Measurements from ENCODE around the gene RBM15B. TPM values are rescaled to one million over a fixed set of nuclear protein-coding genes. Genes with fewer than 3 reads are reported as not detected.

The RBM15B gene
- total and polyA plus RNA-seq, 2 donors (not counting 1 experiment from before 2014, with no cell fraction given) = 10.8 to 29.5 TPM

DNA sequence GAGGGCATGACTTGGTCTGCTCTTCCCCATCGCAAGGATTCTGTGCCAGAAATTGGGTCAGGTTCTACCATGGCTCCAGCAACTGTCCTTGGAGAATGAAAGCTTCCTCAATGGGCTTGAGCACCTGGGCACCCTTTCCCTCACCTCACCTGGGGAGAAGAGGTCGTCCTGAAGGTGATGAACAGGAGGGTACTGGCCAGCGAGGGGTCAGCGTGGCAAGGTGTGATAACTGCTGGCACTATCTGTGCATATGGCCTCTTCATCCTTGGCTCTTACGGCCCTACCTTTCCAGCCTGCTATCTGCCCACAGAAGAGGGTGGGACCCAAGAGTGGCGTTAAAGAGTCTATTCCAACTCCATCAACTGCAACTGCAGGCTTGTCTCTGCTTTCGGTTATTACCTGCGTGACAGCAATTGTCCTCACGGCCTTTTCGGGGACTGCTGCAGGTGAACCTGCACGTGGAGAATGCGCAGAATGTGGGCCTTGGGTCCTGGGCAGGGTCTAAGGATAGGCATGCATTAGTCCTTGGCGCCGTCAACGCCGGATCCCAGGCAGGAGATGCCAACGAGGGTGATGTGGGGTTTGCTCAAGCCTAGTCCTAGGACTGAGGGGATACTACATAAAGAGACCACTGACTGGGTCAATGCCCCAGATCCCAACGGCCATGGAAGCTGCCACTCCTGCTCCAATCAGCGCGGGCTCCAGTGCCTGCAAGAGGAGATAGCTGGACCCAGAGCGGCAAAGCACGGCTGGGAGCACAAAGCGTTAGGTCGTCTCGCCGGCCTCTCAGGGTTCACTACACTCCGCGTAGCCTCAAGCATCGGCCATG, 625 bp upstream of the RBM15B start:
- Histone ChIP-seq H2AFZ (ENCODE audit: insufficient read depth, low read depth, low read length, poor library complexity, severe bottlenecking) (peak overlapping the region; percentile 73), H3K27ac (ENCODE audit: low read length in 2 of 2) (peak overlapping the region; percentile 51 to 70), H3K9ac (ENCODE audit: low read length) (peak overlapping the region; percentile 65), H3K27me3 (replicated peaks in 1 of 4; ENCODE audit: control extremely low read depth in 1 of 4, control insufficient read depth in 3 of 4, insufficient read depth in 4 of 4, low read length in 3 of 4) (no peaks in the 10 kb centered on the region), H3K36me3 (replicated peaks in 1 of 2; ENCODE audit: control extremely low read depth in 1 of 2, control insufficient read depth in 1 of 2, extremely low read depth in 1 of 2, insufficient read depth in 2 of 2, low read length in 1 of 2) (peaks cover 0 to 53% of the 10 kb centered on the region in 2 experiments), H3K4me2 (replicated peaks; ENCODE audit: low read depth, low read length, poor library complexity, severe bottlenecking) (peak overlapping the region; percentile 91), H3K9me3 (ENCODE audit: control extremely low read depth in 1 of 3, control insufficient read depth in 2 of 3, insufficient read depth in 1 of 3, low read length in 2 of 3) (no peaks in the 10 kb centered on the region), H3K79me2 (ENCODE audit: control insufficient read depth, insufficient read depth, low read length) (peaks cover 55% of the 10 kb centered on the region), H4K20me1 (ENCODE audit: control insufficient read depth, insufficient read depth, low read length, poor library complexity, severe bottlenecking) (peaks cover 43% of the 10 kb centered on the region), H3K4me1 (ENCODE audit: control insufficient read depth in 2 of 2, insufficient read depth in 2 of 2, low read length in 2 of 2) (peaks cover 30 to 48% of the 10 kb centered on the region in 2 donors), H3K4me3 (ENCODE audit: control extremely low read depth in 1 of 5, extremely low read depth in 1 of 5, insufficient read depth in 1 of 5, low read depth in 2 of 5, low read length in 4 of 5) (peak overlapping the region in 4 of 5 experiments; percentile 29 to 58 (median 45))
- TF ChIP-seq EZH2 (IDR thresholded peaks at IDR 0.05; ENCODE audit: borderline replicate concordance, insufficient read depth, low read depth, low read length, poor library complexity, severe bottlenecking) = no peak
- TF ChIP-seq, protein P1, sequence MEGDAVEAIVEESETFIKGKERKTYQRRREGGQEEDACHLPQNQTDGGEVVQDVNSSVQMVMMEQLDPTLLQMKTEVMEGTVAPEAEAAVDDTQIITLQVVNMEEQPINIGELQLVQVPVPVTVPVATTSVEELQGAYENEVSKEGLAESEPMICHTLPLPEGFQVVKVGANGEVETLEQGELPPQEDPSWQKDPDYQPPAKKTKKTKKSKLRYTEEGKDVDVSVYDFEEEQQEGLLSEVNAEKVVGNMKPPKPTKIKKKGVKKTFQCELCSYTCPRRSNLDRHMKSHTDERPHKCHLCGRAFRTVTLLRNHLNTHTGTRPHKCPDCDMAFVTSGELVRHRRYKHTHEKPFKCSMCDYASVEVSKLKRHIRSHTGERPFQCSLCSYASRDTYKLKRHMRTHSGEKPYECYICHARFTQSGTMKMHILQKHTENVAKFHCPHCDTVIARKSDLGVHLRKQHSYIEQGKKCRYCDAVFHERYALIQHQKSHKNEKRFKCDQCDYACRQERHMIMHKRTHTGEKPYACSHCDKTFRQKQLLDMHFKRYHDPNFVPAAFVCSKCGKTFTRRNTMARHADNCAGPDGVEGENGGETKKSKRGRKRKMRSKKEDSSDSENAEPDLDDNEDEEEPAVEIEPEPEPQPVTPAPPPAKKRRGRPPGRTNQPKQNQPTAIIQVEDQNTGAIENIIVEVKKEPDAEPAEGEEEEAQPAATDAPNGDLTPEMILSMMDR (IDR thresholded peaks at IDR 0.05) = no peak
- peaks cover 61% of the 10 kb centered on the region for H3K4me1 Mint-ChIP-seq
- intact Hi-C loops (cut with micrococcal nuclease) = loop anchor here (1.0 to 10.0 kb wide), 4 partner anchors 44 to 1144 kb away; partner anchors contain the start of genes NT5DC2 and UQCC5
- no peaks in the 10 kb centered on the region for H3K27me3 Mint-ChIP-seq
- DNase-seq = peak; percentile 27
- peak overlapping the region; percentile 88 for H3K27ac Mint-ChIP-seq
- POLR2A ChIA-PET = no interaction called here
- H3K4me3 Mint-ChIP-seq = peak overlapping the region; percentile 79
- CTCF ChIA-PET = interaction anchor here (0.6 to 8.6 kb wide), 17 partner anchors 9 to 822 kb away, joined by 3 to 67 read pairs (median 5); partner anchors contain the start of genes CISH, DCAF1 and MAPKAPK3
- 41% methylated on average over 27 of the region's 29 CpGs for WGBS (ENCODE audit: insufficient coverage)
- peak; percentile 1 for ATAC-seq (ENCODE audit: low read depth)
- H3K9me3 Mint-ChIP-seq (ENCODE audit: insufficient read depth) = no peaks in the 10 kb centered on the region
